Limb (tissue), 2 donors: ENCODE results near the gene ZNF253.
"Not testable (repeated sequence)": the region's sequence is repeated elsewhere in the genome, so short reads cannot be mapped to it uniquely, and the experiment has no call there.

Source experiments
- DNase-seq, 2 donors: peaks; one replicate each; pipeline ENCODE4 v3.0.0-alpha.2; 2016; ENCODE audit errors: extremely low spot score in 2 of 2

The ZNF253 gene

DNA sequence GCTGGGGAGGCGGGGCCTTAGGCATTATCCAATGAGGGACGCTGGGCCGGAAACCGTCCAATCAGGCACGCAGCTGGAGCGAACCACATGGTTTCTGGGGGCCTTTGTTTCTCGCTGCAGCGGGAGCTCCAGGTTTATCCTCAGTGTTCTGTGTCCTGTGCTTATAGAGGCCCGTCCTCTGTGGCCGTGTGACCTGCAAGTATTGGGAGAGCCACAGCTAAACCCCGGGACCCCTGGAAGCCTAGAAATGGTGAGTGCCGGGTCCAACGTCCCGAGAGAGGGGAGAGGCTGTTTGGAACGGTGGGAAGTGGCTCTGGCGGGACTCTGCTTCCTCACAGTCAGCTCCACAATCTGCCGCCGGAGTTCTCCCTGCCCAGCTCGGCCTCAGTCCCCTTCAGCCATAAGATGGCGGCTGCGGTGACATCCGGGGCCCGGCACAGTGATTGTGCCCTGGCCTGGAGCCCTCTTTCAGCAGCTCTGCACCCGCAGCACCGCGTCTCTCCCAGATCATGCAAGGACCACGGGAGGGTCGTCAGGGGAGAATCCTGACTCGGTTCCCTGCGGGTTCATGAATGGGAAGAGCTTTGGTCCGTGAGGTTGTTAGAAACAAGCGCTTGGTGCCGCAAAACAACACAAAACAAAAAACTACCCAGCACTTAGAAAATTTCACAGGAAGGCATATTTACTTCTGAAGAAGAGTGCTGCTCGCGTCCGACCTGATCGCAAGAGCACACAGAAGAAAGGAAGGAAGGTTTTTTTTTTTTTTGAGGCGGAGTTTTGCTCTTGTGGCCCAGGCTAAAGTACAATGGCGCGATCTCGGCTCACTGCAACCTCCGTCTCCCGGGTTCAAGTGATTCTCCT is at the start of gene ZNF253:
TSS of gene ZNF253 (plus strand) at position 133 of the 861 bp plus-strand sequence. CDS start at position 248, 115 bp downstream.
- peak; percentile 96 to 97 for DNase-seq

DNA sequence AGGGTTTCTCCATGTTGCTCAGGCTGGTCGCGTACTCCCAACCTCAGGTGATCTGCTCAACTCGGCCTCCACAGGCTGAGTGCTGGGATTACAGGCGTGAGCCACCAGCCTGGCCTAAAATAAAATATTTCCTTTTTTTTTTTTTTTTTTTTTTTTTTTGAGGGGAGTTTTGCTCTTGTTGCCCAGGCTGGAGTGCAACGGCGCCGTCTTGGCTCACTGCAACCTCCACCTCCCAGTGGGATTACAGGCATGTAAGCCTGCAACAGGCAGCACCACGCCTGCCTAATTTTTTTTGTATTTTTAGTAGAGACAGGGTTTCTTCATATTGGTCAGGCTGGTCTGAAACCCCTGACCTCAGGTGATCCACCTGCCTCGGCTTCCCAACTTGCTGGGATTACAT is 49.0 kb upstream of the ZNF253 start:
- DNase-seq, result no peak

DNA sequence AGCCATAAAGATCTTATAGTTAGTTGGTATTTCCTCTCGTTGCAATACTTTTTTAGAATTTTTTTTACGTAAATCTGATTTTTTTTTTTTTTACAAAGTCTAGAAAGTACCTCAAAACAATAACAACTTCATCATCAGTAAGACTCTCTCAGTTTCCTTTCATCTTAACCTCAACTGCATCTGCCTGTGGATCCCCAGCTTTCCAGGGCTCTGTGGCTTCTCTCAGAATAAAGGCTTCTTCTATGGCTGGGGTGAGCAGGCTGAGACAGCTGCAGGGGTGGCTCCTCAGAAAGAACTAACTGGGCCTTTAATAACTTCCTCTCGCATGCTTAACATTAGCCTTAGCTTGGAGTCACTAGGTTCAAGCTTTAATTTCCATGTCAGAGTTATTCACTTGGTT is 48.3 kb upstream of the ZNF253 start:
- no peak for DNase-seq

DNA sequence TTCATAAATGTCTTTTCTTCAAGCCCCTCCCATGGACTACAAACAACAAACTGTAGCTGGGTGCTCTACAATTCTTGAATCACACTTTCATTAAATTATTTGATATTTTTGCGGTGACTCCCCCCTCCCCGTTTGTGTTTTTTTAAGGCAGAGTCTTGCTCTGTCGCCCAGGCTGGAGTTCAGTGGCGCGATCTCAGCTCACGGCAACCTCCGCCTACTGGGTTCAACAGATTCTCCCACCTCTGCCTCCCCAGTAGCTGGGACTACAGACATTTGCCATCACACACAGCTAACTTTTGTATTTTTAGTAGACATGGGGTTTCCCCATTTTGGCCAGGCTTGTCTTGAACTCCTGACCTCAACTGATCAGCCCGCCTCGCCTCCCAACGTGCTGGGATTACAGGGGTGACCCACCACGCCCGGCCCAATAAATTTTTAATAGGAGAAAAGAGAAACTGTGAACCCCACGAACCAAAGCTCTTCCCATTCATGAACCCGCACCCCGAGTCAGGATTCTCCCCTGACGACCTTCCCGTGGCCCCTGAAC is 44.8 kb upstream of the ZNF253 start:
- no peak for DNase-seq

DNA sequence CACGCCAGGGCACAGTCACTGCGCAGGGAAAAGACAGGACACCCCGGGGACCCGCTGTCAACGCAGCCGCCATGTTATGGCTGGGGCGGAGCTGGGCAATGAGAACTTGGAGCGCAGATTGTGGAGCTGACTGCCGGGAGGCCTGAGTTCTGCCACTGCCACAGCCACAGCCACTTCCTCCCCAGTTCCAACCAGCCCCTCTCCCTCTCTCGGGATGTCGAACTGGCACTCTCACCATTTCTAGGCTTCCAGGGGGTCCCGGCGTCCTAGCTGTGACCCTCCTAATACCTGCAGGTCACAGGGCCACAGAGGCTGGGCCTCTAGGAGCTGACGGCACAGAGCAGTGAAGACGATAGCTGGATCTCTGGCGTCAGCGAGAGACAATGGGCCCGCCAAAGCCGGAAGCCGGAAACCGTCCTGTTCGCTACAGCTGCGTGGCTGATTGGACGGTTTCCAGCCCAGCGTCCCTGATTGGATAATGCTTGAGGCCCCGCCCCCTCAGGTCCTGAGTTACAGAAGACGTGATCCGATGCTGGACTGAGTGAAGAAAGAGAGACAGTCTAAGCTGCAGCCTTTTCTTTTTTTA is 44.2 kb upstream of the ZNF253 start, which contains the start of gene ZNF506:
TSS of gene ZNF506 (minus strand) at position 385 of the 586 bp plus-strand sequence. CDS start at position 238, 147 bp downstream.
- DNase-seq, result peak; percentile 97 to 98

DNA sequence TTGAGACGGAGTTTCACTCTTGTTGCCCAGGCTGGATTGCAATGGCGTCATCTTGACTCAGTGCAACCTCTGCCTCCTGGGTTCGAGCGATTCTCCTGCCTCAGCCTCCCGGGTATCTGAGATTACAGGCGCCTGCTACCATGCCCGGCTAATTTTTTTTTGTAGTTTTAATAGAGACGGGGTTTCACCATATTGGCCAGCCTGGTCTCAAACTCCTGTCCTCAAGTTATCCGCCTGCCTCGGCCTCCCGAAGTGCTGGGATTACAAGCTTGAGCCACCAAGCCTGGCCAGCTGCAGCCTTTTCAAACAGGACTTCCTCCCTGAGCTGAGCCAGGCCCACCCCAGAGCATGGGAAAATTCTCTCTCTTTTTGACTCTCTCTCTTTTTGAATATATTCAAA is 43.7 kb upstream of the ZNF253 start:
- peak in 1 of 2 donors; percentile 27 for DNase-seq

DNA sequence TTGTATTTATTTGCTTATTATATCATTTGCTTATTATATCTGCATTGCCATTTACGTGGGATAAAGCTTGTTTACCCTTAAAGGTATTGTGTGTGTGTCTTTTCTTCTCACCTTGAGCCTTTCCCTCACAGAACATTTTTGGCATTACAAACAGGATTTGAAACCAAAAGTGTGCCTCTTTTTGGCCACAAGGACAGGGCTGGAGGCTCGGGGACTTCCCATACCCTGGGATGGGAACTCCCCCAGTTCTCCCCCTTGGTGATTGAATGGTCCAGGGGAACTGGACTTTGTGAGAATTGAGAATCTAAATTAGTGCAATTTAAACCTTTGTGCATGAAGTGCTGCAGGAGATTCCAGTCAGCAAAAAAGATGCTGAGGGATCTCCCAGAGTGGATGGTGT is 41.8 kb upstream of the ZNF253 start:
- no peak for DNase-seq

DNA sequence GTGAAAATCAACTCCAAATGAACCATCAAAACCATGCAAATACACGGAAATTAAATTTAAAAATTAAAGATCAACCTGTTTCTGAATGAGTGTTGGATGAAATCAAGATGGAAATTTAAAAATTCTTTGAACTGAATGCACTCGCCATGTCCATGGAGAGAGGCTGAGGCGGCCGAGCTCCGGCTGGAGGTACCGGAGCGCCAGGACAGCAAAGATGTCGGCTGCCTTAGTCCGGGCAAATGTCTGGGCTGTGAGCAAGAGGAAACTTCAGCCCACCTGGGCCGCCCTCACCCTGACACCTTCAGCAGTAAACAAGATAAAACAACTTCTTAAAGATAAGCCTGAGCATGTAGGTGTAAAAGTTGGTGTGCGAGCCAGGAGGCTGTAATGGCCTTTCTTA is 38.8 kb upstream of the ZNF253 start:
- no peak for DNase-seq

DNA sequence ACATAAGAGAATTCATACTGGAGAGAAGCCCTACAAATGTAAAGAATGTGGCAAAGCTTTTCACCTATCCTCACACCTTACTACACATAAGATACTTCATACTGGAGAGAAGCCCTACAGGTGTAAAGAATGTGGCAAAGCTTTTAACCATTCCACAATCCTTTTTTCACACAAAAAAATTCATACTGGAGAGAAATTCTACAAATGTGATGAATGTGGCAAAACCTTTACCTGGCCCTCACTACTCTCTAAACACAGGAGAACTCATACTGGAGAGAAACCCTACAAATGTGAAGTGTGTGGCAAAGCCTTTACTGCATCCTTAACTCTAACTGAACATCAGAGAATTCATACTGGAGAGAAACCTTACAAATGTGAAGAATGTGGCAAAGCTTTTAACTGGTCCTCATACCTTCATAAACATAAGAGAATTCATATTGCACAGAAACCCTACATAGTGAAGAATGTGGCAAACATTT is 30.1 kb upstream of the ZNF253 start:
- DNase-seq, result no peak

DNA sequence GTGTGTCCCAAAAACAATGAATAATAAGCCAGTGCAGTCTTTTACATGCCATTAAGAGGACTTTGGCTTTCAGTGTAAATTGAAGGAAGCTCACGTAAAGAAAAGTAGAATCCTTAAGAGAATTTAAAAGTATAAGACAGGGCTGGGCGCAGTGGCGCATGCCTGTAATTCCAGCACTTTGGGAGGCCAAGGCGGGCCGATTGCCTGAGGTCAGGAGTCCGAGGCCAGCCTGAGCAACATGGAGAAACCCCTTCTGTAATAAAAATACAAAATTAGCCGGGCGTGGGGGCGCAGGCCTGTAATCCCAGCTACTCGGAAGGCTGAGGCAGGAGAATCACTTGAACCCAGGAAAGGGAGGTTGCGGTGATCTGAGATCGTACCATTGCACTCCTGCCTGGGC is 17.9 kb upstream of the ZNF253 start:
- DNase-seq, result no peak

DNA sequence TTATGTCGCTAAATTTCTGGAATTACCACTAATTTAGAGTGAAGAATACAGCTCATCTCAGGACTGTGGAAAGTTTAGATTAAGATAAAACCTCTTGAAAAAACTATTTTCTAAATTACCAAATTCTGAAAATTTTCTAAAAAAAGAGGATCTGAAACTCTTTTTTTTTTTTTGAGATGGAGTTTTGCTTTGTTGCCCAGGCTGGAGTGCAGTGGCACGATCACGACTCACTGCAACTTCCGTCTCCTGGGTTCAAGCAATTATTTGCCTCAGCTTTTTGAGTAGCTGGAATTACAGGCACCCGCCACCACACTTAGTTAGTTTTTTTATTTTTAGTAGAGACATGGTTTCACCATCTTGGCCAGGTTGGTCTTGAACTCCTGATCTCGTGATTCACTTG is 16.6 kb upstream of the ZNF253 start:
- DNase-seq, result no peak

DNA sequence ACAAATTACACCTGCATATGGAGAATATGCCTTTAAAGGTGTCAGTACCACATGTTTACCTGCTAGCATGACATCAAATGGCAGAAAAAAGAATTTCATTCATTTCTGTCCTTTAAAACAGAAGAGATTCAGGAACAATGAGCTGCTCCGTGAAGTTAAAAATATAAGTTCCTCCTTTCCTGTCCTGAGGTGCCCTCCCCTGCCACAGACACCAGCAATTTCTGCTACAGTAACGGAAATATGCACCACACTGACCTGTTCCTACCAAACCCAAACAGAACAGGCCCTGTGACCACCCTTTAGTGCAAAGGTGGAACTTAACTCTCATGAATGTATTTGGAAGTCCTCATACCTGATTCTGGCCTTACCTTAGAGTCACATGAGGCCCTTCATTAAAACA is 13.9 kb upstream of the ZNF253 start:
- DNase-seq, result not testable (repeated sequence)

DNA sequence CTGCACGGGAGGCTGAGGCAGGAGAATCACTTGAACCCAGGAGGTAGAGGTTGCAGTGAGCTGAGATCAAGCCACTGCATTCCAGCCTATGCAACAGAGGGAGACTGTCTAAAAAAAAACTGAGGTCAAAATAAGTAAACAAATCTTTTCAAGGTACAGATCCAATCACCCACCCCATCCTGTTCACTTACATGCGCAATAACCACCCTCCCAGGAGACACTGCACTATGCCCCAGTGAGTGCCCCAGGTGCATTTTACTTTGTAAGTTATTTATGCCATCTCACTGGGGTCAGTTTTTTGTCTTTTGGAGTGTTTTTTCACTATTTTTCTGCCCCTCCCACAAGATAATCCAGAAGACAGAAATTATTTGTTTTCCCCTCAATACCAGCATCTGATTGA is 6.9 kb upstream of the ZNF253 start:
- no peak for DNase-seq

DNA sequence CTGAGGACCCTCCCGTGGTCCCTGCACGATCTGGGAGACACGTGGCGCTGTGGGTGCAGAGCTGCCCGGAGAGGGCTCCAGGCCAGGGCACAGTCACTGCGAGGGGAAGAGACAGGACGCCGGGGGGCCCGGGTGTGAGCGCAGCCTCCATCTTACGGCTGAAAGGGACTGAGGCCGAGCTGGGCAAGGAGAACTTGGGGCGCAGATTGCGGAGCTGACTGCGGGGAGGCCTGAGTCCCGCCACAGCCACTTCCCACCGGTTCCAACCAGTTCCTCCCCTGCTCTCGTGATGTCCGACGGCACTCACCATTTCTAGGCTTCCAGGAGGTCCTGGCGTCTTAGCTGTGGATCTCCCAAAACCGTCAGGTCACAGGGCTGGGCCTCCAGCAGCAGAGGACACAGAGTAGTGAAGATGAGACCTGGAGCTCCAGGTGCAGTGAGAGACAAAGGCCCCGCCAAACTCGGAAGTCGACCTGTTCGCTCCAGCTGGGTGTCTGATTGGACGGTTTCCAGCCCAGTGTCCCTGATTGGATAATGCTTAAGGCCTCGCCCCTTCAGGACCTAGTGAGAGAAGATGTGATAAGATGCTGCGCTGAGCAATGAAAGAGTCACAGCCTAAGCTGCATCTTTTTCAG is 4.8 kb upstream of the ZNF253 start:
- peak; percentile 63 to 70 for DNase-seq

DNA sequence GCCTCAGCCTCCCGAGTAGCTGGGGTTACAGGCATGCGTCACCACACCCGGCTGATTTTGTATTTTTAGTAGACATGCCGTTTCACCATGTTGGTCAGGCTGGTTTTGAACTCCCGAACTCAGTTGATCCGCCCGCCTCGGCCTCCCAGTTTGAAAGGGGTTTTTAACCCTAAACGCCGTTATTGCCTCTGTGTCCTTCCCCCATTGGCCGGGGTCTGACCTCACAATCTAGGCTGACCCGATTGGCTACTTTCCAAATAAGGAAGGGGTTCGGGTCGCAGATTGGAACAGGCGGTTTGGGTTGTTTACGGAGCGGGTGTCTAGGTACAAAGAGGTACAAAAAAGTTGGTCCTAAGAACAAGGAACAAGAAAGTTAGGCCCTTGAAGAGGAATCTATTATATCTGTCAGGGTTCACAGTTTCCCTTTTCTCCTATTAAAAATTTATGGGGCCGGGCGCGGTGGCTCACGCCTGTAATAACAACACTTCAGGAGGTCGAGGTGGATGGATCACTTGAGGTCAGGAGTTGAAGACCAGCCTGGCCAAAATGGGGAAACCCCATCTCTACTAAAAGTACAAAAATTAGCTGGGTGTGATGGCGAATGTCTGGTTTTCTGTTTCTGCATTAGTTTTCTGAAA is 1.0 kb downstream of the ZNF253 start:
- peak in 1 of 2 donors; percentile 44 for DNase-seq

DNA sequence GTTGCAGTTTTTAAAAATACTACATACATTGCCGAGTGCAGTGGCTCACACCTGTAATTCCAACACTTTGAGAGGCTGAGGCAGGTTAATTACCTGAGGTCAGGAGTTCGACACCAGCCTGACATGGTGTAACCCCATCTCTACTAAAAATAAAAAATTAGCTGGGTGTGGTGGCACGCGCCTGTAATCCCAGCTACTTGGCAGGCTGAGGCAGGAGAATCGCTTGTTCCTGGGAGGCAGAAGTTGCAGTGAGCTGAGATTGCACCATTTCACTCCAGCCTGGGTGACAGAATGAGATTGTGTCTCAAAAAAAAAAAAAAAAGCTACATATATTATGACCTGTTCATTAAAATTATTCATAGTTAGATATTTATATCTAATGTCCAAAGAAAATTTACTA is 4.4 kb downstream of the ZNF253 start:
- DNase-seq, result not testable (repeated sequence)

DNA sequence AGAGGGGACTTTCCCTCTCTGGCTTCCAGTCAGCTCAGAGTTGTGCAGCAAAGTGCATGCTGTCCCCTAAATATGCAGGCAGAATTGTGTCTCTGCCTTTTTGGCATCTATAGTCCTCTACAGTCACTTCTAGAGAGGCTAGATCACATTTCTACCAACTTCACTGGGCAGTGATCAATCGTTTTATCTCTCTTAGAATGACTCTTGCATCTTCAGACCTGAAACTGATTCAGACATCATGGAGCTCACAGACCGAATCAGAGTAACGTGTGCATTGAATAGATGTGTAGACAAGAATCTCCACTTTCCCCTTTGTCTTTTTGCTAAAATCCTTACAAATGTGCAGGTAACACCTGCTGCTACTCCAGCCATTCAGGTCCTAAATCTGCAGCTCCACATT is 6.2 kb downstream of the ZNF253 start:
- no peak for DNase-seq

DNA sequence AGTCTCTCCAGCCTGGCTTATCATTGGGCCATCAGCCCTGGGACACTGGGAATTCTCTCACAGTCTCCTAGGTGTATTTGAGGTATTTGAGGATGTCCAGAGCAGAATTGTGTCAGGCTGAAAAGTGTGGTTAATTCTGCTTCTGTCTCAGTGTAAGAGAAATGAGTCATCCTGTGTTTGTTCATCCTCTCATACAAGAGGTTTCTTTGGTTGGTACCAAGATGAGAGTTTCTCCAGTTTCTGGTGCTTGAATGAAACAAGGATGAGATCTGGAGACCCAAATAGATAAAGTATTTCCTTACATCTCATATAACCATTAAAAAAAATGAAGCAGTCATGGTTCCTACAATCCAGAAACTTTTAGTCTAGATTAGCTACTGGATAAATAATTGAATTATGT is 7.7 kb downstream of the ZNF253 start:
- no peak for DNase-seq

DNA sequence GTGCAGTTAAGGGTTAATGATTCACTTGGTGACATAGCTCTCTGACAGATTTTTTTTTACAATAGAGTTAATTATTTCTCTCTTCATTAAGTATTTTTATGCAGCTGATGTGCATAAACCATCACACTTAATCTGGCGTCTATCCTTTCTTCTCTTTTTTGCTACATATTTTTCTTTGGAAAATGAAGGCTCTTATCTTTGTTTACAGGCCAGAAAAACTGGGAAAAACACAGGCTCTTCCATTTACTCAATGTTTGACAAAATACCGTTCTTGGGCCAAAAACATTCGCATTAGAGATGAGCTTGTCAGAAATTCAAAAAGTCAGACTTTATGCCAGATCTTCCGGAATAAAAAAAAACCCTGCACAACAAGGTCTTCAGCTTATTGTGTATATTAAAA is 12.0 kb downstream of the ZNF253 start:
- DNase-seq, result no peak

DNA sequence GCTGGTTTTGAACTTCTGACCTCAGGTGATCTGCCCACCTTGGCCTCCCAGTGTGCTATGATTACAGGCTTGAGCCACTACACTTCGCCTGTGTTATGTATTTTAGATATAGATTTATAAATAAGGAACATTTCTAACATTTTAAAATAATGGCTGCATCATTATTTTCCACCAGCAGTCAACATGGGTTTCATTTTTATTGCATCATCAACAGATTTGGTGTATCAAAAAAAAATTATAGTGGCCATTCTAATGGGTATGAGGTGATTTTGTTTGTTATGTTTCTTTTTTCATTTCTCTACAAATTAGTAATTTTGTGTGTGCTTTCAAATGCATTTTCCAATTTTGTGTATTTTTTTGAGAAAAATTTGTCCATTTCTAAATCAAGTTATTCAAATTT is 18.9 kb downstream of the ZNF253 start:
- no peak for DNase-seq
